Measurements from ENCODE around the gene LARGE1.

DNA sequence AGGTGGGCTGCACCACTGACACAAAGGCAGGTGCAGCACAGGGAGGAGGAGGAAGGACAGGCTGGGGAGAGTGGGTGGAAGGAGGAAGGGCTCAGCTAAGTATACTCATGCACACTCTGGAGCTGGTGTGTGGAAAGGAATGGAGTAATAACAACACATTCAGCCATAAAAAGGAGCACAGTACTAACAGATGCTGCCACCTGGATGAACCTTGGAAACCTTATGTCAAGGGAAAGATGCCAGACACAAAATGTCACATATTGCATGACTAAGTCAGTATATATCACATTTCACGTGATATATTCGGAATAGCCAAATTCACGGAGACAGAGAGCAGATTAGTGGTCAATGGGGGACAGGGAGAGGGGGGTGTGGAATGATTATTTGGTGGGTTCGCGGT is 472.5 kb downstream of the LARGE1 start:
- no peak for TF ChIP-seq CTCF (IDR thresholded peaks at IDR 0.05)
- no peak for TF ChIP-seq POLR2A (IDR thresholded peaks at IDR 0.05)
